KOPT-K1 (cell line): ENCODE measurements around the gene CHST14.
A peak's percentile ranks its signal among the peaks of the same experiment; 100 is the strongest.

Source experiments
- H3K27ac ChIP-seq: fragments of 200-600 bp; sonication (generic); 2 replicates; pipeline ENCODE4 v1.5.1; 2016; ENCODE audit warnings: antibody characterized with exemption, mild to moderate bottlenecking, low read depth, low read length; ENCODE audit not compliant: poor library complexity, severe bottlenecking
- H3K36me3 ChIP-seq: fragments of 200-600 bp; sonication (generic); 2 replicates; pipeline ENCODE4 v1.5.1; 2017; ENCODE audit warnings: antibody characterized with exemption, mild to moderate bottlenecking, low read length, moderate library complexity; ENCODE audit not compliant: insufficient read depth
- H3K9me3 ChIP-seq: fragments of 200-600 bp; sonication (generic); 2 replicates; pipeline ENCODE4 v1.5.1; 2017; ENCODE audit warnings: antibody characterized with exemption, low read length, mild to moderate bottlenecking; ENCODE audit not compliant: insufficient read depth, poor library complexity, severe bottlenecking

The CHST14 gene, protein sequence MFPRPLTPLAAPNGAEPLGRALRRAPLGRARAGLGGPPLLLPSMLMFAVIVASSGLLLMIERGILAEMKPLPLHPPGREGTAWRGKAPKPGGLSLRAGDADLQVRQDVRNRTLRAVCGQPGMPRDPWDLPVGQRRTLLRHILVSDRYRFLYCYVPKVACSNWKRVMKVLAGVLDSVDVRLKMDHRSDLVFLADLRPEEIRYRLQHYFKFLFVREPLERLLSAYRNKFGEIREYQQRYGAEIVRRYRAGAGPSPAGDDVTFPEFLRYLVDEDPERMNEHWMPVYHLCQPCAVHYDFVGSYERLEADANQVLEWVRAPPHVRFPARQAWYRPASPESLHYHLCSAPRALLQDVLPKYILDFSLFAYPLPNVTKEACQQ

DNA sequence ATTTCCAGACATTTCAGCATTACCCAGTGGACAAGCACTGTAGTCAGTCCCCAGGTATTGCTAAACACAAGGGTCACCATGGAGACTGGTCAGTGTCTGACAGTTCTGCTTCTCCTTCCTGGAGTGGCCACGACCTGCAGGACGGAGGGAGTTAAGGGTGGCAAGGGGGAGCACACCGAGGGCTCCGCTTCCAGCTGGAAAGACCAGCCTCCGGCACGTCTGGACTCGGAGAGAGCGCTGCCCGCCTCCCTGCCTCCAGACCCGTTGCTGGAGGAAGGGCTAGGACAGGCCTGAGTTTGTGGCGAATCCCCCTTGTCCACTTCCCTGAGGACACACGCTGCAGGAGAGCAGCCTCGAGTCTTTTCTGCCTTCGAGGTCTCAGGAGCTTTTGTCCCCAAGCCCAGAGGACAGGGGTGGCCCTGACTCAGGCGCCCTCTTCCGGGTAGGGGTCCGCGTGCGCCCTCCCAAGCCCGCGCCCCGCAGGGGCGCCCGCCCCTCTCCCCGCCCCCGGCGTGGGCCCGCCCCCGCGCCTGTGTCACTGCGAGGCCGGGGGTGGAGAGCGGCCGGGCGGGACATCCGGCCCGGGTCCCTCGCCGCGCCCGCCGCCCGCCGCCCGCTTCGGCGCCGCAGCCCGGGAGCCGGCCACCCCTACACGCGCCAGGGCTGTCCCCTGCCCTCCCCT lies at the start of gene CHST14:
TSS of gene CHST14 (plus strand) at position 562 of the 682 bp plus-strand sequence. CDS start 230 bp downstream, outside the sequence.
- Histone ChIP-seq H3K27ac (peak within 1 kb of the TSS; percentile 82), H3K9me3 (no peaks in the 10 kb centered on the region), H3K36me3 (peaks cover 27% of the 10 kb centered on the region)

- no peak overlapping the region for H3K27ac ChIP-seq
Measured at GRCh38 chr15:40421246-40422157, 49.3 kb upstream of the CHST14 start.

DNA sequence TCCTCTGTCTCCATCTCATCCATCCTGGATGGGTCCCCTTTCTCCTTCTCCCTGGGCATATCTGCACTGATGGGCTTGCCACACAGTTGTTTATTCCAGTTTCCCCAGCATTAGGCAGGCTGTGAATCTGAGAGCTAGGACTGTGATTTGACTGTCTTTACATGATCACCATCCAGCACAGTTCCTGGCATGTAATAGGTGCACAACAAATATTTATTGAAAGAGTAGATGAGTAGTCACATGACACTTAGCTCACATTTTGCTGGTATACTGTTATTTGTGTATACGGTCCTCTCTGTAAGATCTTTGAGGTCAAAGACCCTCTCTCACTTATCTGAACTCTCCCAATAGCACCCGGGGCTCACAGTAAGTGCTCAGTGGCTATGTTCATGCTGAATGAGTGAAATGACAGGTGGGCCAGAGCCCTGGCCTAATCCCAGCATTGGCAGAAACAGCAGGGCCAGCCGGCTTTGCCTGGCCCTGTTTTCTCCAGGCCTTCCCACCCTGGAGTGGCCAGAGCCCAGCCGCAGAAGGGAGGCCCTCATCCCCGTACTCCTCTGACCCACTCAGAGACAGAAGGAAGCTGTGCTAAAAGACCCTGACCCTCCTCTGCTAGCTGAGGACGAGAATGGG lies 46.2 kb upstream of the CHST14 start:
- no peaks in the 10 kb centered on the region for H3K9me3 ChIP-seq
- H3K27ac ChIP-seq = no peak overlapping the region
- H3K36me3 ChIP-seq = no peaks in the 10 kb centered on the region

More at GRCh38 chr15:40421246-40422157, 49.3 kb upstream of the CHST14 start:
- peaks cover 21% of the 10 kb centered on the region for H3K36me3 ChIP-seq
- H3K9me3 ChIP-seq = no peaks in the 10 kb centered on the region

DNA sequence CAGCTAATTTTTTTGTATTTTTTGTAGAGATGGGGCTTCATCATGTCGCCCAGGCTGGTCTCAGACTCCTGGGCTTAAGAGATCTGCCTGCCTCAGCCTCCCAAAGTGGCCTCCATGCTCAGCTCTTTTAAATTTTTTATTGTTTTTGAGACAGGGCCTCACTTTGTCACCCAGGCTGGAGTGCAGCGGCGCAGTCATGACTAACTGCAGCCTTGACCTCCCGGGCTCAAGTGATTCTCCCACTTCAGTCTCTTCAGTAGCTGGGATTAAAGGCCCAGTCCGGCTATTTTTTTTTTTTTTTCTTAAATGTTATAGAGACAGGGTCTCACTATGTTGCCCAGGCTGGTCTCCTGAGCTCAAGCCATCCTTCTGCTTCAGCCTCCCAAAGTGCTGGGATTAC lies 45.1 kb upstream of the CHST14 start:
- Histone ChIP-seq H3K27ac (no peak overlapping the region), H3K36me3 (no peaks in the 10 kb centered on the region), H3K9me3 (no peaks in the 10 kb centered on the region)

DNA sequence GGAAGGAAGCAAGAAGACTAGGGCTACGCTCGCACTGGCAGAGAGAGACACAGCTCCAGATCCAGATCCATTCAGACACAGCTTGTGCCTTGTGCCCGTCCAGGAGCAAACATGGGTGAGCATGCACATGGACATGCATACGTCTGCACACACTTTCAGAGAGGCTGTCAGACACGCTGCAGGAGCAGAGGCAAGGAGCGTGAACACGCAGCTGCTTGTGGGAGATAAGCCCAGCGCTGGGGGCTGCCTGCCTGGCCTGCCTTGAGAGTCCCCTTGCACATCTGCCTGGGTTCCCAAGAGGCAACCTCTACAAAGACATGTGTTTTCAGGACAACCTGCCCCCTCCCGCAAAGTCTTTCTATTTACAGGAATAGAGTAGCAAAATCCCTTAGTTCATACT lies 43.6 kb upstream of the CHST14 start:
- Histone ChIP-seq H3K27ac (no peak overlapping the region), H3K9me3 (no peaks in the 10 kb centered on the region), H3K36me3 (no peaks in the 10 kb centered on the region)

DNA sequence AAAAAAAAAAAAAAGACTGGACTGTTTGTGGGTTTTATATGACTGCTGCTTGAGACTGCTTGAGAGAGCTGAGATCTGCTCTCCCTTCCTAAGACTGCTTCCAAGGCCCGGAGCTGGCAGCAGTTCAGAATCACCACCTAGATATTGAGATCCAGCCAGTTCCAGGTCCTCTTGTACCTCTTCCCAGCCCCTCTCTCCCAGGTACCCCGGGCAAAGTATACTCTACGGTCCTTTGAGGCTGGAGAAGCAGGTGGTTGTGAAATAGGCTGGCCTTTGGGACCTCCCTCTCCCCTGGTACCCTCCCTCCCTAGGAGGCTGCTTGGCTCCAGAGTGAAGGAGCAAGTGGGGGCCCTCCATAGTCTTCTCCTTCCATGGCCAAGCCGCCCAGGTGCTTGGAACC lies 42.6 kb upstream of the CHST14 start:
- H3K36me3 ChIP-seq = no peaks in the 10 kb centered on the region
- no peak overlapping the region for H3K27ac ChIP-seq
- H3K9me3 ChIP-seq = no peaks in the 10 kb centered on the region

- no peak overlapping the region for H3K27ac ChIP-seq
- H3K9me3 ChIP-seq = no peaks in the 10 kb centered on the region
- no peaks in the 10 kb centered on the region for H3K36me3 ChIP-seq
Measured at GRCh38 chr15:40429068-40429710, 41.6 kb upstream of the CHST14 start.

DNA sequence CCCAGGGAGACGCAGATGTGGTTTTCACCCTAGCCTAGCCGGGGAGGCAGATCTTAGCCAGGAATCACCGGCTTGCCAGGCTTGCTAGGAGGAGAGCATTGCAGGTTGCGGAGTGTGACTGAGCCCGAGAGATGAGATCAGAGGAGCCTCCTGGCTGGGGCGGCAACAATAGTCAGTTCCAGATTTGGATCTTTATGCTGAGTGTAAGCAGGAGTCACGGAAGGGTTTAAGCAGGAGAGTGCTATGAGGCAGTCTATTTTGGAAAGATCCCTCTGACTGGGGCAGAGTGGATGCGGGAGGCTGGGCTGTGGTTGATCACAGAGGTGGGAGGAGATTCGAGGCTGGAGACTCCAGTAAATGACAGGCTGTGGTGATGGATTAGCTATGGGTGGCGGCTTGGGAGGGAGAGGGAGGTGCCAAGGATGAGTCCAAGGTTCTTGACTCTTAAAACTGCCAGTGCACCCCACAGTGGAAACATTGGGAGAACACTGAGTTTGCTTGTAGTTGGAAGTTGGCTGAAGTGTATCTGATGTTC lies 40.4 kb upstream of the CHST14 start:
- H3K27ac ChIP-seq = no peak overlapping the region
- no peaks in the 10 kb centered on the region for H3K36me3 ChIP-seq
- H3K9me3 ChIP-seq = no peaks in the 10 kb centered on the region

DNA sequence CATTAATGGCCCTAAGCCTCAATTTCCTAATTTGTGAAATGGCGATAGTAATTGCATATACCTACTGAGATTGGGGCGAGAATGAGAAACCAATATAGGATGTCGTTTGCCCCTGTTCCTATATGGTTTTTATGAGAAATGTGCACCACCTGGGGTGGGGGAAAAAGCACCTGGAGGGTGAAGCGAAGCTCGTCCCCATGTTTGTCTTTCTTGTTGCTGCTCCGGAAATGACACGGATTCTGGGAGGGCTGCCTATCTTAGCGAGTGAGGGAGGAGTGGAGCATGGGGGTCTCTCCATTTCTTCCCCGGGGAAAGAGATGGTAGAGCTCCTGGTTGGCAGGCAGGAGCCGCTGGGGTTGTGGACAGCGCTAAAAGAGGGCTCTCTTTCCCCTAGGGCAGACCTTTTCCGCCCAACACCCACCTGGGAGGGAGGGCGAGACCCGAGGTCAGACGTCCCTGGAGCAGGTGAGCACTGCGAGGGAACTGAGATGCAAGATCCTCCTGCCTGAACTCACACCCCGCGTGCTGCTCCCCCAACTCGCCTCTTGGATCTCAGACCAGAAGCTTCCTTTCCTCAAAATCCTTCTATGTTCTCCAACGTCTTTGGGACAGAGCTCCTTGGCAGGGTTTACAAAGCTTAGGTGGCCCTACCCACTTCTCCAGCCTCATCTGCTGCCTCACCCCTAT lies 35.6 kb upstream of the CHST14 start:
- Histone ChIP-seq H3K36me3 (no peaks in the 10 kb centered on the region), H3K27ac (no peak overlapping the region), H3K9me3 (no peaks in the 10 kb centered on the region)

- H3K27ac ChIP-seq = no peak overlapping the region
- H3K36me3 ChIP-seq = no peaks in the 10 kb centered on the region
- no peaks in the 10 kb centered on the region for H3K9me3 ChIP-seq
Measured at GRCh38 chr15:40435710-40436089, 35.1 kb upstream of the CHST14 start.

DNA sequence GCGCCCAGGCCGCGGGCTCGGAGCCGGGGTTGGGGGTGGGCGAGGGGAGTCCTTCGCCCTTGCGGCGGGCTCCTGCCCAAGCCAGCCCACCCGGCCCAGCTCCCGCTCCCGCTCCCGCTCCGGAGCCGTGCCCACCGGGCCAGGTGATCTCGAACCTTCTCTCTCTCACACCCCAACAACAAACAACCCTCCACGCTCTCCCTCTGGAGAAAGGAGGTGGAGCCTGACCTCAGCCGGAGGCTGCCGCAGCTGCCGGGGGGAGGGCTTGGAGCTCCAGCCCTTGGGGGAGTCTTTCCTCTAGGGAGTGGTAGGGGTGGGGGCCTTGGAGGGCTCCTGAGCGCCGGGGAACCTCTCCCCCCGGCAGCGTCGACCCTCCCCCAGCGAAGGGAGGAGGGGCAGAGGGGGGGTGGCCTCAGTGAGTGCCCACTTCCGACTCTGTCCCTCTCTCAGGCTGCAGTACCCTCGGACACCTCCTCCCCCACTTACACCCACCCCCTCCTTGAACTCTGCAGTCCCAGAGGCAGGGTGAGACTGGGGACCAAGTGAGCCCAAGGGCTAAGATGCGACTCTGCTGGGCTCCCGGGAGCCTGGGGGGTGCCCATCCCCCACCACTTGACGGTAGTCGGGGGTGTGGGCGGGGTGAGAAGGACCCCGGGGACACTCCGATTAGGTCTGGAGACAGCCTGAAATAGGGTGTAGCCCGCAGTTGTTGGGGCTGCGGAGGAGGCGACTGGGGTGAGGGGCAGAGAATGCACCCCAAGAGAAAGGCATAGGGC lies 34.5 kb upstream of the CHST14 start:
- Histone ChIP-seq H3K9me3 (no peaks in the 10 kb centered on the region), H3K27ac (no peak overlapping the region), H3K36me3 (no peaks in the 10 kb centered on the region)

DNA sequence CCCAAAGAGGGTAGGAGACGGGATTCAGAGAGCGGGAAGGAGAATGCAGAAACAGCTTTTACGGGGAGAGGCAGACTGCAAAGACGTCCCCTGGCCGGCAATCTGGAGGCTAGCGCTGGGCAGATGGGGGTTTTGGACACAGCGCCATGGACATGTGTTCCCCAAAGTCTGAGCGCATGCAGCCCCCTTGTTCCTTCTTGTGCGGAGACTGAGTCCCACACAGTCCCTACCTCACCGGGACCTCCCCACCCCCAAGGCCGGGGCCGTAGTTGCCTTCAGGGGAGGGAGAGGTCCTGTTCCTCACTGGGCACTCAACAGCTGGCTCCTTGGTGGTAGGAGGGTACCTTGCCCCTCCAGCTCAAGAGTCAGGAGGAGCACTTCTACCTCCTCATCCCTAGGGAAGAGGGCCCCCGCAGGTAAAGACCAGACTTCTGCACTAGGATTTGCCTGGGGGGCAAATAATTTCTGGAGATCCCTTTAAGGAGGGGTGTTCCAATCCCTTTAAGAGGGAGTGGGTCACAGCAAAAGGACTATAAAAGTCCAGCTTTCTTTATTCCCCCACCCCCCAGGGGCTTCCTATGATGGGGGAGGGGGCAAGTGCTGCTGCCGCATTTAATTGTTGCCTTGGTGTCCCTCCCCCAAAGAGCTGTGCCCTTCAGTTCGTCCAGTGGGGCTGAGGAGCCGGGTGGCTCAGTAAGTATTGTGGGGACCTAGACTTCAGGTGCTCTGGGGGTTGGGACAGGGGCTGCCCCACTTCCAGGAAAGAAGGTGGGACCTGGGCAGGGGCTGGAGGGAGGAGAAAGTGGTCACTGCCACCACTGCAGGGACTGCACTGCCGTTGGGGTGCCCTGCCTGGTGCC lies 33.7 kb upstream of the CHST14 start:
- Histone ChIP-seq H3K27ac (no peak overlapping the region), H3K36me3 (no peaks in the 10 kb centered on the region), H3K9me3 (no peaks in the 10 kb centered on the region)
